NCI-H82 (cell line): ENCODE results near the gene COPS8.

Experiments used
- DNase-seq: peaks from one replicate; lab custom pipeline; 2025; lab: John Stamatoyannopoulos, UW

Gene COPS8

GRCh38 chr2:237064203-237065070 lies 21.3 kb upstream of the COPS8 start:
- DNase-seq = peak; percentile 70

- DNase-seq = no peak
These were observed 20.7 kb upstream of the COPS8 start for GRCh38 chr2:237065071-237065377.

GRCh38 chr2:237066396-237066795 lies 19.3 kb upstream of the COPS8 start:
- peak; percentile 5 for DNase-seq

DNA sequence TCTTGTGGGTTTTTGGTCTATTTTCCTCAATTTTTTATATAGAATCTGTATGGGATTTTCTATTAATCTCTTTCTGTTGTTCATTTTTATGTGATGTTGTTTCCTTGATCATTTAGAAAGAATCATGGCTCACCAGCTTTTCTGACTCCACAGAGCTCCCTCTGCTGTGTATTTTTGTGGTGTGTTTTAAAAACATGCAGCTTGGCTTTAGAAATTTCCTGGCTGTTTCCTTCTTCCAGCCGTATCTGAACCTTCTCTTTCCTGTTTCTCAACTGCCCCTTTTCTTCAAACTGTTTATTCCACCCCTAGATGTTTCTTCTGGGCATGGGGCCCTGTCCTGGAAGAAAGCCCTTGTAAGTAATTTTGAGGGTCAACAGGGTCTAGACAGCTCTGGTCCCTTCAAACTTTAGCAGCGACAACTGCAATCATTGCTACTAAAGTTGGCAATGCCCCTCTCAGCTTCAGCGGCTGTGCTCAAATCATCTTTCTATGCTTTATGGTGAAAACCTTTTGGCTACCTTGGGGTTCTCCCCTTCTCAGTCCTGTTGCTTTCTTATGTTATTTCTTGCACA lies 17.6 kb upstream of the COPS8 start:
- DNase-seq = no peak

GRCh38 chr2:237072067-237072931 lies 13.4 kb upstream of the COPS8 start:
- DNase-seq = peak; percentile 73

- DNase-seq = no peak
These were observed 12.1 kb upstream of the COPS8 start for GRCh38 chr2:237073552-237073951.

GRCh38 chr2:237074211-237074993 lies 11.3 kb upstream of the COPS8 start:
- no peak for DNase-seq

GRCh38 chr2:237075749-237076599 lies 9.7 kb upstream of the COPS8 start:
- DNase-seq = no peak

DNA sequence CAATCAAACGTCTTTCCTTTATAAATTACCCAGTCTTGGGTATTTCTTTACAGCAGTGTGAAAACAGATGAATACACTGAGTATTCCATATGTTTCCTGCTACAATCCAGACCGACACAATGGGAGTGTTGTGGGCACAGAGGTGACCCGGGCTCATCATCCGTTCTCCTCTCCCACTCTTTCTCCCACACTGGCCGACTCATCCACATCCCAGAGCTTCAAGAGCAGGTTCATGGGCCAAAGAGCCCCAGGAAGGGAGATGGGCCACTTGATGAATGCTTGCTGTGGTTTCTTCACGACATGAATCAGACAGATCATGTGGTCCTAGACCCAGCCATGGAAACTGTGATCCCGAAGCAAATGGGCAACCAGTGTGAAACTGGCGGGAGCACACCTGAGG lies 4.1 kb upstream of the COPS8 start:
- DNase-seq = no peak

GRCh38 chr2:237083026-237083425 lies 2.7 kb upstream of the COPS8 start:
- no peak for DNase-seq

GRCh38 chr2:237084444-237084843 lies 1.2 kb upstream of the COPS8 start:
- DNase-seq = no peak

DNA sequence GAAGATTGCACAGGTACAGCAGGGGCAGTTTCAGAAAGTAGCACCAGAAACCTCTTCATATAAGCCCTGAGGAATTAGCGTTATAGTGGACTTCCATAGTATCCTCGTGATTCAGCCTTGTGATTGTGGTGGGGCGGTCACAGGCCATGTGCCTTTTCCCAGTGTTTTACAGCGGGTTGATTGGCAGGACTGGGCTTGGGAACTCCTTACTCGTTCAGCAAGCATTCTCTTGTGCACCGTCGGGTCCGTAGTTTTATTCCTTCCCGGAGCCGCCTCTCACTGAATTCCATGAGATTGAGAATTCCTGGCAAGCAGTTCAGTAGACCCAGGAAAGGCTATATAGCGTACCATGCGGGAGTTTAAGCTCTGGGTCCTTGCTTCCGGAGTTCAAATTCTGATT lies 5.2 kb downstream of the COPS8 start:
- DNase-seq = no peak

DNA sequence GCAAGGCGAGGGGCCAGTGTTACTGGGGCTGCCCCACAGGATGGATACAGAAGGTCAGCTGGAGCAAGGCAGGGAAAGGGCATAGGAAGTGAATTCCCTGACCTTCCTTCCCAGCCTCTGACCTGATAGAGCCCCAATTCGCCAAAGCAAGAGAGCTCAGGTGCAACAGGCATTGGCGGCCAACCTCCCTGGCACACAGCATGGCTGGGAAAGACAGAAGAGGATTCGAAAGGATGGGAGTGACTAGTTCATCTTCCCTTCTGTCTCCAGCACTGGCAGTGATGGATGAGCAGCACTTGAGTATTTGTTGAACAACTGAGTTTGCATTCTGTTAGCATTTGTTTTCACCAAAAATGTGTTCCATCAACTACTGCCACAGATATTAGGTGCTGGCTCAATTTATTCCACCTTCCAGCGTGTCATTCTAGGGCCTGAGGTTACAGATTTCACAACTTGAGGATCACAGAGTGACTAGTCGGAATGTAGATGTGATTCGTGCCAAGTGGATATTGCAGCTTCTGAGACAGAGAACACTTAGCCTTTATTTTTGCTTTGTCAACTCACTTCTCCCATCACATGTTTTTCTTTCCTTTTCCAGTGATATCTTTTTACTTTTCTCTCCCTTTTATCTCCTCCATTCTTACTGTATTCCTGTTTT lies 6.2 kb downstream of the COPS8 start:
- no peak for DNase-seq

DNA sequence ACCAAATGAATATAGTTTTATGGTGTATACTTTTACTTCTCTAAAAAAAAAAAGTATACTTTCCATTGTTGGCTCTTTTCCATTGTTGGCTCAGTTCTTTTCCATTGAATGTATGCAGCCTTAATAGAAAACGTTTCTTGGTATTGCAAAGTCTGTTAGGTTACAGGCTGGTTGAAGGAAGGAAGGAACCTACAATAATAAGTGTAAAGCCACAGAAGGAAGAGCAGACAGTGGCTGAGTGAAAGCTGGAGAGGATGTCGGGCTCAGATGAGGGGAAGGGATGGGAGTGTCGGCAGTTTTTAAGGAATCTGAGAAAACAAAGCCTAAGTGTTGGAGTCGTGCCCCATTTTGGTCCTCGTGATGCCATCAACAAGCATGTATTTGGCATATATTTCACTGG lies 6.8 kb downstream of the COPS8 start:
- no peak for DNase-seq

DNA sequence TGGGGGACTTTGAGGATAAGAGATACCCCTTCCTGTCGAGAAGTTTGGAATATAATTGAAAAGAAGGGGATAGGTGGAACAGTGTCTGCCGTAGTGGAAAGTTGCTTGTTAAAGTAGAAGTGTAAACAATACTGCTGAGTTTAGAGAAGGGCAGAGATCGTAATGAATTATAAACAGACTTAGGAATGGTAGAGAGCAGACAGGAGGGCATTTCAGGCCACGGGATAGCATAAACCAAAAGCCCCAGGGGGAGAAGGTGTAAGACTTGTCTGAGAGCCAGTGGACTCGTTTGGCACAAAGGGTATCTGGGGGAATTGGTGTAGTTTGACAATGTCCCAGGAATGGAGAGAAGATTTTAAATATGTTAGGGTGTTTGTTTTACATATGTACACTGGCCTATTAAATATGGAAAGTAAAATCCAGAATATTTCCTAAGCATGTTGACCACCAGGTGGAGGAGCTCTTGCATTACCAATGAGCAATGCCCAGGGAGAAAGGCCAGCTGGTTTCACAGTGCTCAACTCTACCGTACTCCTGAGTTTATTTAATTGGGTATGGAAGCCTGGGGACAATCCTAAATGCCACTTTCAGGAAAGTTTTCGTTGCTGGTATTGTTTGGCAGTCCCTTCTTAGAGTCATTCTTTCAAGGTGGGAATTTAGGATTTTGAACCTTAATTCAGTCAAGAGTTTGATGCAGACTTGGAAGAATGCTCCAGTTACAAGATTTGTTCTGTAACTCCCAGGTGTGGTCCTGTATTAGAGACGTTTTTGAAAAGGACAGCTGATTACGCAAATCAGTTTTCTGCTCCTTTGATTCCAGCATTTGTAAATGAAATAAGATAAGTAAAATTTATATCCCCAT lies 7.5 kb downstream of the COPS8 start:
- DNase-seq = peak; percentile 11

- no peak for DNase-seq
These were observed 10.5 kb downstream of the COPS8 start for GRCh38 chr2:237096201-237096600.

DNA sequence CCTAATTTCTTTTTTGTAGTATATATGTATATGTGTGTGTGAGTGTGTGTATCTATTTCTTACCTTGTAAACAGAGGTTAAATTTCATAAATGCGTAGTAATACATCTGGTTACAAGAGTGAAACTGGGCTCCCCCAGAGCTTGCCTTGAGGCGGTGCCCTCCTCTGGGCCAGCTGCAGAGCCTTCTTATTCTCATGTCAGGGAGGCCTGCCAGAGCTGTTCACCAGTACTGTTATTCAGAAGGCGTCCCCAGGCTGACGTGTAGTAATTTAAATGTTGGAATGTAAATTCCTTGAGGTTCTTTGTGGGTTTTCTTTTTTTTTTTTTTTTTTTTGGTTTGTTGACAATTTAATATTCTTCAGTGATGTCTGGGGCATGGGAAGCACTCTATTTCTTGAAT lies 11.2 kb downstream of the COPS8 start:
- DNase-seq = no peak

- no peak for DNase-seq
These were observed 11.7 kb downstream of the COPS8 start for GRCh38 chr2:237097326-237097910.
